Body of pancreas (tissue), 4 donors: ENCODE results near the gene TRPM3. TPM values are rescaled to one million over a fixed set of nuclear protein-coding genes. Genes with fewer than 3 reads are reported as not detected.

ENCODE experiments used
- ATAC-seq: fragments of 150-250 bp; one replicate; pipeline ENCODE4 v1.9.1; 2016
- DNase-seq, 4 donors: peaks; one replicate each; pipeline ENCODE4 v3.0.0-alpha.2; 2019
- H3K27ac ChIP-seq, 4 donors: fragments of 200-600 bp; sonication (generic); 1 replicate in 3 of 4; 2 replicates in 1 of 4; pipeline versions ENCODE4 v1.5.1 to v1.6.1; 2016 to 2019; ENCODE audit warnings: mild to moderate bottlenecking in 1 of 4, mixed read lengths in 1 of 4, moderate library complexity in 1 of 4
- H3K27me3 ChIP-seq, 2 donors: fragments of 200-600 bp; sonication (generic); one replicate each; pipeline ENCODE4 v1.6.0; 2016; ENCODE audit warnings: mild to moderate bottlenecking in 1 of 2
- H3K36me3 ChIP-seq, 2 donors: fragments of 200-600 bp; sonication (generic); replicated peaks in 1 of 2; 2 replicates each; pipeline ENCODE4 v1.5.1; 2016; ENCODE audit warnings: low read depth in 2 of 2; ENCODE audit not compliant: insufficient read depth in 1 of 2
- H3K4me1 ChIP-seq: fragments of 200-600 bp; sonication (generic); one replicate; pipeline ENCODE4 v1.6.0; 2016
- H3K4me3 ChIP-seq, 2 donors: fragments of 200-600 bp; sonication (generic); 1 replicate in 1 of 2; 2 replicates in 1 of 2; pipeline ENCODE4 v1.5.1; 2016 to 2019
- H3K9me3 ChIP-seq, 3 donors: fragments of 200-600 bp; sonication (generic); 1 replicate in 2 of 3; 2 replicates in 1 of 3; pipeline ENCODE4 v1.5.1; 2016
- POLR2A ChIP-seq, 3 donors: fragments of 450-650 bp; IDR thresholded peaks; one replicate each; pipeline ENCODE4 v1.6.1; 2016; ENCODE audit warnings: antibody characterized with exemption in 3 of 3, mild to moderate bottlenecking in 2 of 3
- WGBS, 2 donors: methylation state at CpG; one replicate each; pipeline ENCODE4 v1.1.5; 2017; 5-methylcytosine and 5-hydroxymethylcytosine counted together
- intact Hi-C: fragments of 100-400 bp; cut with DNase I; formaldehyde crosslinking; loops from one replicate; pipeline ENCODE4 v1.15.1; 2023
- total RNA-seq, 2 donors: library from RNA; depleted of rRNA; stranded (reverse); fragments of >200 nt; gene quantifications; one replicate each; pipeline ENCODE4 v1.1.0, GENCODE V29; 2016
- TF ChIP-seq, protein P1 (sequence below), 7 experiments: fragments of 450-650 bp in 4 of 7; fragments of 200-600 bp in 3 of 7; sonication (generic) in 3 of 7; IDR thresholded peaks; one replicate each; pipeline ENCODE4 v1.5.1; 2016 to 2019; ENCODE audit warnings: antibody characterized with exemption in 7 of 7

TRPM3 gene
- total RNA-seq, 2 donors from 2014 or later = 0.78 to 1.3 TPM

DNA sequence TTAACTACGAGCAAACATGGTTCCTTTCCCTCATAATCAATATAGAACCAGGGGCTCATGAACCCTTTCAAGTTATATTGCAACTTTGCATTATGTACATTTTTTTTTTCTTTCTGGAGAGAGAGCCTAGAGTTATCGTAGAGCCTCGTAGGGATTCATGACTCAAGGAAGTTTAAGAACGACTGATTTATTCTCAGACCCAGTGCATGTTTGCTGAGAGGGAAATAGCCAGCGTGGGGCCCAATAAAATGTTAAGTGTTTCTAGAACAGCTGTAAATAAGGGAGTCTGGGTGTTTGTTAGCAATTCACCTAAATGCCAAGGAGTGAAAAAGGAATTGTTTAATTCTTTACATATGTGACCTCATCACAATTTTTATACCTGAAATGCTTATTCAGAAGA is 587.9 kb downstream of the TRPM3 start:
- Histone ChIP-seq H3K27ac (no peak overlapping the region), H3K4me1 (no peaks in the 10 kb centered on the region), H3K36me3 (no peaks in the 10 kb centered on the region), H3K27me3 (no peaks in the 10 kb centered on the region), H3K4me3 (no peak overlapping the region), H3K9me3 (no peaks in the 10 kb centered on the region)
- TF ChIP-seq POLR2A (IDR thresholded peaks at IDR 0.05) = no peak
- TF ChIP-seq, protein P1, sequence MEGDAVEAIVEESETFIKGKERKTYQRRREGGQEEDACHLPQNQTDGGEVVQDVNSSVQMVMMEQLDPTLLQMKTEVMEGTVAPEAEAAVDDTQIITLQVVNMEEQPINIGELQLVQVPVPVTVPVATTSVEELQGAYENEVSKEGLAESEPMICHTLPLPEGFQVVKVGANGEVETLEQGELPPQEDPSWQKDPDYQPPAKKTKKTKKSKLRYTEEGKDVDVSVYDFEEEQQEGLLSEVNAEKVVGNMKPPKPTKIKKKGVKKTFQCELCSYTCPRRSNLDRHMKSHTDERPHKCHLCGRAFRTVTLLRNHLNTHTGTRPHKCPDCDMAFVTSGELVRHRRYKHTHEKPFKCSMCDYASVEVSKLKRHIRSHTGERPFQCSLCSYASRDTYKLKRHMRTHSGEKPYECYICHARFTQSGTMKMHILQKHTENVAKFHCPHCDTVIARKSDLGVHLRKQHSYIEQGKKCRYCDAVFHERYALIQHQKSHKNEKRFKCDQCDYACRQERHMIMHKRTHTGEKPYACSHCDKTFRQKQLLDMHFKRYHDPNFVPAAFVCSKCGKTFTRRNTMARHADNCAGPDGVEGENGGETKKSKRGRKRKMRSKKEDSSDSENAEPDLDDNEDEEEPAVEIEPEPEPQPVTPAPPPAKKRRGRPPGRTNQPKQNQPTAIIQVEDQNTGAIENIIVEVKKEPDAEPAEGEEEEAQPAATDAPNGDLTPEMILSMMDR (IDR thresholded peaks at IDR 0.05) = no peak
- intact Hi-C loops = no loop called here
- ATAC-seq = no peak
- DNase-seq = no peak
- WGBS, 2 donors = 85 to 86% methylated on average over 5 of the region's 5 CpGs

DNA sequence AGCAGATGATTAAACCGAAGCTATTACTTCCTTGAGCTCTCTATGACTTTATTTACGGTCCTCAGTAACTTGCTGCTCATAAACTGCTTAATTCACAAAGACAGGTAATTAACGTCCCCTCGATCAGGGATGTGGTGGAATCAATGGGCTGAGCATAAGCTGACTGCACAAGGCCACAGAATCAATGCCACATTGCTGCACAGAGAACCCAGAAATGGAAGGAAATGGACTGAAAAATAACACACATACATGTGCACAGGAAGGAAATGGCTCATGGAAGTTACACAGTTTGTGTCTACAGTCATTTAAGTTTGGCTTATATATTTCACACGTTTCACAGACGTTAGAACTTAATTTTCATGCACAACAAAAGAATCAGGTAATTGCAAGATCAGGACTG is 588.7 kb downstream of the TRPM3 start:
- WGBS, 2 donors = 59 to 70% methylated on average over 6 of the region's 6 CpGs
- Histone ChIP-seq H3K4me3 (no peak overlapping the region), H3K27ac (no peak overlapping the region), H3K27me3 (no peaks in the 10 kb centered on the region), H3K36me3 (no peaks in the 10 kb centered on the region), H3K9me3 (no peaks in the 10 kb centered on the region), H3K4me1 (no peaks in the 10 kb centered on the region)
- no peak for ATAC-seq
- intact Hi-C loops = no loop called here
- no peak for TF ChIP-seq POLR2A (IDR thresholded peaks at IDR 0.05)
- TF ChIP-seq, protein P1 (IDR thresholded peaks at IDR 0.05) = no peak
- DNase-seq = no peak

DNA sequence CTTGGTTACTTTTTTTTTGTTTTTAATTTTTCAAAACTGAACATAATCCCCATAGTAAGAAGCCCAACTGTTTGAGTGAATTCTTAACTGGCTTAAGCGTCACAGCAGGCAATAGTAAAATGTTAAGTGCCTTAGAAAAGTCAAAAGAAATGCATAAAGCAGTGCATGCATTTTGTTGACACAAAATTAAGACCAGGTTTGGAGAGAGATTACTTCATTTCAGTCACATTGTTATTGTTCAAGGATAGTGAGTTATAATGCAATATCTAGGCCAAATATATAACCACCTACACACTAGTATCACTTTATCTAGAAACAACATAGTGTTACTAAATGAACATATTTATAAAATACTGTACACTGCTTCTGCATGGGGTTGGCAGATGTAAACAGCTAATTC is 590.1 kb downstream of the TRPM3 start:
- TF ChIP-seq, protein P1 (IDR thresholded peaks at IDR 0.05) = no peak
- no peak for TF ChIP-seq POLR2A (IDR thresholded peaks at IDR 0.05)
- ATAC-seq (no peak), DNase-seq (no peak)
- no peaks in the 10 kb centered on the region for H3K36me3 ChIP-seq
- H3K27ac ChIP-seq = no peak overlapping the region
- H3K4me1 ChIP-seq = no peaks in the 10 kb centered on the region
- no peaks in the 10 kb centered on the region for H3K9me3 ChIP-seq
- no peak overlapping the region for H3K4me3 ChIP-seq
- H3K27me3 ChIP-seq = no peaks in the 10 kb centered on the region
- intact Hi-C loops = no loop called here
- 84 to 90% methylated on average over 1 of the region's 1 CpG for WGBS, 2 donors

DNA sequence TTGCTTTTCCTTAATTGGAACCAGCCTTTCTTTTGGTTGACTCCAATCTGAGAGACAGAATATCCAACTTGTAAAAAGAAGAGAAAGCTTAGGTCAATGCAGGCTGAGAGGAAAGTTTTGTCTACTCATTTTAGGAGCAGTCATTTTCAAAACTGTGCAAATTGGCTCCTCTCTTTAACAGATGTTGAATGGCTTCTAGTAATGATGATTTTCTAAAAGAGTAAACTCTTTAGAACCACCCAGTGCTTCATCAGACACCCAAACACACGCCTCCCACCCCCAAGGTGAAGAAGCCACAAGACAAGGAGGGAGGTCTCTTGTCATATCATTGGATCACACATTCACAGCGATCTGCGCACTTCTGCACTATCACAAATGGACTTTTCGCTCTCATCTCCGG is 590.7 kb downstream of the TRPM3 start:
- H3K4me3 ChIP-seq = no peak overlapping the region
- no peaks in the 10 kb centered on the region for H3K27me3 ChIP-seq
- TF ChIP-seq, protein P1 (IDR thresholded peaks at IDR 0.05) = no peak
- no peak for TF ChIP-seq POLR2A (IDR thresholded peaks at IDR 0.05)
- intact Hi-C loops = no loop called here
- H3K36me3 ChIP-seq = no peaks in the 10 kb centered on the region
- WGBS, 2 donors = 86 to 91% methylated on average over 5 of the region's 5 CpGs
- H3K4me1 ChIP-seq = no peaks in the 10 kb centered on the region
- ATAC-seq = no peak
- no peak for DNase-seq
- H3K27ac ChIP-seq = no peak overlapping the region
- no peaks in the 10 kb centered on the region for H3K9me3 ChIP-seq

DNA sequence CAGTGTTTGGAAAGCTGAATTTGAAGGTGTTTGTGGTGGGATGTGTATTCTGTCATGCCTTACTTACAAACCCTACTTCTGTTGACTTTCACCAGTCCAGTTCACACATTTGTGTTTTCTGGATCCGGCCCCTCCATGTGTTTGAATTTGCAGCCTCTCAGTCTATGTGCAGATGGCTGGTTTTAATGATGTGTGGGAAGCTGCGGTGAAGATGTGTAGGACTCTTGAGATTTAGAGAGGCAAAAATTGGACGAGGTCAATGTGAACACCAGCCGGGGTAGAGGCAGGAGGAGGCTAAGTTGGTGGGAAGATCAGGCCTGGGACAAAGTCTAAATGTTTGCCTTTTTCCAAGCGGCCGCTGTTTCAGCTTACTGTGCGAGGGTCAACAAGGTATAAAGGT is 591.6 kb downstream of the TRPM3 start:
- TF ChIP-seq, protein P1 (IDR thresholded peaks at IDR 0.05) = no peak
- no peak for TF ChIP-seq POLR2A (IDR thresholded peaks at IDR 0.05)
- Histone ChIP-seq H3K4me3 (no peak overlapping the region), H3K36me3 (no peaks in the 10 kb centered on the region), H3K9me3 (no peaks in the 10 kb centered on the region), H3K27me3 (no peaks in the 10 kb centered on the region), H3K27ac (no peak overlapping the region), H3K4me1 (no peaks in the 10 kb centered on the region)
- ATAC-seq = no peak
- no peak for DNase-seq
- 86 to 87% methylated on average over 7 of the region's 7 CpGs for WGBS, 2 donors
- intact Hi-C loops = no loop called here
